Kidney tubule cell (primary cell): Measurements from ENCODE around the gene LILRA5.
"Not testable (repeated sequence)": the region's sequence is repeated elsewhere in the genome, so short reads cannot be mapped to it uniquely, and the experiment has no call there.

Experiments used
- DNase-seq: peaks from one replicate; pipeline ENCODE4 v3.0.0-alpha.2; 2018; ENCODE audit warnings: low spot score

The LILRA5 gene

GRCh38 chr19:54312436-54313377, at the start of gene LILRA5:
Gene LILRA5, minus strand, starts transcription at chr19:54313166. Its CDS starts 147 bp downstream, at chr19:54313019.
- DNase-seq, result no peak

DNA sequence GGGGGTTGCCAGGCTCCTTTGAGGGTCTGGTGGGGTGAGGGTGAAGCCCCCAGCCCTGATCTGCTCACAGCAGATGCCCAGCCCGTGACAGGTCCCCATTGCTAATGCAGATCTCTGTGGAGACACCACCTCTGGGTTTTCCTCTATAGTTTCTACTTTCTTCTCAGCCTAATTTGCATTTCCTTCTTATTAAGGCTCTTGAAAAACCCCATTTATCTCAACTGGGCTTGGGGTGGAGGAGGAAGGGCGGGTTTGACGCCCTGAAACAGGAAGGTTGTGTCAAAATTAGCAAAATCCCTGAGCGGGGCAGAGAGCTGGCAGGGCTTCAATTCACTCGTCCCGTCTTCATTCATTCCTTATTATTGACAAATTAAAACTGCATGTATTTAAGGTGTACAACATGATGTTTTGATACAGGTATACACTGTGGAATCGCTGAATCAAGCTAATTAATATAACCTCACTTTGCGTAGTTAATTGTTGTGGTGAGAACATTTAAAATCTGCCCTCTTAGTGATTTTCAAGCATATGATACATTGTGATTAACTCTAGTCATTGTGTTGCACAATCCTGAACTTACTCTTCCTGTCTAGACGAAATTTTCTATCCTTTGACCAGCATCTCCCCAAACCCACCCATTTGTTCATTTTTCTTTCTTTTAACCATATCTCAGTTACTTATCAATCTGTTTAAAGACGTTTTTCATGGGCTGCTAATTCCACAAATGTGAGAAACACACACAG, 48.9 kb upstream of the LILRA5 start:
- DNase-seq, result not testable (repeated sequence)

- not testable (repeated sequence) for DNase-seq
Observed at GRCh38 chr19:54359149-54359820, 46.3 kb upstream of the LILRA5 start.

- DNase-seq, result no peak
Observed at GRCh38 chr19:54357381-54357780, 44.4 kb upstream of the LILRA5 start.

DNA sequence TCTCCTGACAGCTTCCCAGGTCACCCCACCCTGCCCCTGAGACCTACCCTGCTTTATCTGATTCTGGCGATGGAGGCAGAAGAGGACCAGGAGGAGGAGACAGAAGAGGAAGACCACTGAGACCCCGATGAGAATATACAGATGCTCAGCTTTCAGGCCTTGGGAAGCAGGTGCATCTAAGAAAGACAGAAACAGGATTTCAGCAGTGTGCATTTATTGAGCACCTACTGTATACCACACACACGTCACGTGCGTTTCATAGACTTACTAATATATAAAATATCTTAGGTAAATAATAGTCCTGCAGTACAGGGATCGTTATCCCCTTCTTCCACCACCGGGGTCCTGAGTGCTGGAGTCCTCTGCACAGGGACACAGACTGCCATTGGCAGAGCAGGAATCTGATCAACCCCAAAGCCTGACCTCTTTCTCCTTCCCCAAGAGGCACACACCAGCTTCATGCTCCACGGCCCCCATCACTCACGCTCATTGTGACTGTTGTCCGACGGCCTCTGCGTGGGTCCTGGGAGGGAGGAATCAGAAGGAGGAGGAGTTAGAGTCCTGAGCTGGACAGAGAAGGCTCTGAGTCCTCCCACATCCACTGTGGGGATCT, 43.6 kb upstream of the LILRA5 start:
- DNase-seq, result no peak

- no peak for DNase-seq
Observed at GRCh38 chr19:54355675-54356074, 42.7 kb upstream of the LILRA5 start.

- DNase-seq, result no peak
Observed at GRCh38 chr19:54354761-54355160, 41.8 kb upstream of the LILRA5 start.

GRCh38 chr19:54352546-54352945, 39.6 kb upstream of the LILRA5 start:
- DNase-seq, result no peak

GRCh38 chr19:54352041-54352440, 39.1 kb upstream of the LILRA5 start:
- no peak for DNase-seq

- no peak for DNase-seq
Observed at GRCh38 chr19:54351474-54351873, 38.5 kb upstream of the LILRA5 start.

DNA sequence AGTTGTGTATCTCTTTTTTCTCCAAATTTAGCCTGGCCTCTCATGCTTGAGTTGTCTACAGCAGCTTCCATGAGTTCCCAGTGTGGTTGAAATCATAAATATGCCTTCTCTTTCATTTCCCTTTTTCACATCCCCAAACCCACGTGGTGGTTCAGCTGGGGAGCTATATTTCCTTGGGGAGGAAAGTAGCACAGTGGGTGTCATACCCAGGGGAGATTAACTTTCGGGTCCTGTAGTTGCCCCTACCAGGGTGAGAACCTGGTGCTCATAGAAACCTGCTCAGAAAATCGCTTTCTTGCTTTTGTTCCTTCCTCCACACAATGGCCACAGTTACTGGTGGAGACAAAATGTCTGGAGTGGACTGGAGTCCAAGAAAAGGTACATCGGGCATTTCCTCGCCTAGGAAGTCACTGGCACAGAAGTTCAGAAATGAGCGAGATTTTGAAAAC, 33.0 kb upstream of the LILRA5 start:
- no peak for DNase-seq

DNA sequence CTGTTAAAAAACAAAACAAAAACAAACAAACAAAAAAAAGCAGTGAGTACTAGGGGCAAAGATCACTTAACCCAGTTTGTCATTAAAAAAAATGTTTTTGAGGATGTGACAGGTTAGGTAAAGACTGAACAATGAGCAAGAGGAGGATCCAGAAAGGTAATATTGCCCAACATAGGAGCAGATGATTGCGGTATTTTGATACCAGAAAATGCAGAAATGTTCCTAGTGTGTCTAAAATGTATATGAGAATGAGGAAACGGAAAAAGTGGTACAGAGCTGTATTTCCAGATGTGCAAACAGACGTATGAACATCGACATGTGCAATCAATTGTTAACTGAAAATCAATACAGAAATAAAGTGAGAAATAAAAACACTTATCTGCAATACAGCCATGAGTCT, 30.9 kb upstream of the LILRA5 start:
- no peak for DNase-seq

DNA sequence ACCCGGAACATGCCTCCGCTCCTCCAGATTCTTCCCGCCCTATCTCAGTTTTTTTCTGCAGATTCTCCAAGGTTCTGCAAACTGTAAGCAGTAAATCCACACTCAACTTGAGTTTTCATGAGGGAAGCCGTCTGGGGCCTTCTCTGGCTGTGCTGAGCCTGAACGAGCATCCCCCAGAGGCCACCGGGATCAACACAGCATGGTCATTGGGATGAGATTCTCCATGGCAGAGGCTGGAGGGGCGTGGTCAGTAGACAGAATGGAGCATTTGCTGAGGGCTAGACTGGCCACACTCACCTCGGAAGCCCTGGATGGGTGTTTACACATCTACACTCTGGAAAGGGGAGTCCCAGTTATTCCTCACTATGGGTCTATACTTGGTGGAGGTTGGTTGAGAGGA, 28.3 kb upstream of the LILRA5 start:
- DNase-seq, result no peak

GRCh38 chr19:54339646-54340358, 26.8 kb upstream of the LILRA5 start:
- no peak for DNase-seq

DNA sequence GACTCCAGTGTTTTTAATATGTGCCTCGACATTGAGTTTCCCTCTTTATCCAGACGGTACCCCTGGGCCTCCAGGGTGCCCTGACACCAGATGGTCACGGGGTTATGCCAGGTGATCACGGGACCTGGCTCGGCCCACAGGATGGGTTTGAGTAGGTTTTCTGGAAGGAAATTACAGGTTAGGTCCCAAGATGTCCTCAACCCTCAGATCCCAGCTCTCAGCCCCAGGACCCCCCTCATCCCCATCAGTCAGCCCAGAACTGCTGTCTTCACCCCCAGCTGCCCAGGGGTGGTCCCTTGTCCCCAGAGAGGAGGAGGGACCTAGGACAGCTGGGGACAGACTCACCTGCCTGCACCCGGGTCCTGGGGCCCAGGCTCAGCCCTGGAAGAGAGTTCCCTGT, 25.6 kb upstream of the LILRA5 start:
- DNase-seq, result no peak

GRCh38 chr19:54337858-54338230, 24.9 kb upstream of the LILRA5 start:
- DNase-seq, result no peak

- no peak for DNase-seq
Observed at GRCh38 chr19:54336893-54337857, 24.2 kb upstream of the LILRA5 start.

DNA sequence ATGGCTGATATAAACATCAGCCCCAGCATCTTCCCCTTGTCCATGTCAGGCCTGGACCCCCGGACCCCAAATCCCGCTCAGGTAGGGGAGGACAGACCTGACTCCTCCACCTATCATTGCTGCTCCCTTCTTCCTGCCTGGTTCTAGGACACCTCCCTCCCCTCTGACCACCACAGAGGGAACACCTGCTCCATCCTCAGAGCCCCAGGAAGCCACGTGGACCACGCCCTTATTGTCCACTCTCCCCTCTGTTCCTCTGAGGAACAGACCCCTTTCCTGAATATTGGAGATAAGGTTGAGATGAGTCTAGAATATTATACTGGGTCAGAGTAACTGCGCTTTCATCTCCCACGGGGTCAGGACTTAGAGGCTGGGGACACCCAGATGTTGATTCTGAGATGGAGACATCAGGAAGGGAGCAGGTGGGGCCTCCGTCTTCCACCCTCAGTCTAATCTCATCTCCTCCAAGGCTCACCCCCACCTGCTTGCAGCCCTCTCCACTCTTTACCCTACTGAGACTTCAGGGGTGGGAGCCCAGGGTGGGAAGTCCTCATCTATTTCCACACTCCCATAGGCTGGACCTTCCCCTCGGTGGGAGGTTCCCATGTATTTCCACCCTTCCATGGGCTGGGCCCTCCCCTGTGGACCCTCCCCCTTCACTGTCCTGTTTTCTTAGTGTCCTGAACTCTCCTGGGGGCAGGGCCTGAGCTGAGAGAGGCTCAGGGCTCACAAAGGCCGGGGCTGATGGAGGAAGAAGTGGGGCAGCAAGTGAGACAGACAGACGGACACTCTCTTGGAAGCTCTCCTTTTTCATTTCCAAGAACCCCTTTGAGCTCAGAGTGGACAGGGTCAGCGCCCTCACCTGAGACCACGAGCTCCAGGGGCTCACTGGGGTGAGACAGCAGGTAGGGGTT, 23.3 kb upstream of the LILRA5 start:
- no peak for DNase-seq

- no peak for DNase-seq
Observed at GRCh38 chr19:54335164-54335563, 22.2 kb upstream of the LILRA5 start.
